NT2/D1 (cell line): Measurements from ENCODE around the gene ELP4.

Experiments used
- YY1 ChIP-seq: IDR thresholded peaks from 2 replicates; pipeline ENCODE4 v1.6.1; 2011; ENCODE audit not compliant: insufficient read length, insufficient read depth
- ZNF274 ChIP-seq: IDR thresholded peaks from 2 replicates; pipeline ENCODE4 v1.6.1; 2011; ENCODE audit warnings: mild to moderate bottlenecking, low read depth, low read length

GRCh38 chr11:31757260-31757835 is 247.8 kb downstream of the ELP4 start:
- TF ChIP-seq ZNF274, result no peak
- no peak for TF ChIP-seq YY1
